ENCODE results near the gene ENO3. TPM values are rescaled to one million over a fixed set of nuclear protein-coding genes. Genes with fewer than 3 reads are reported as not detected.

ENO3 gene
- total and polyA plus RNA-seq, 2 experiments from 2014 or later: 12.1 to 19.6 TPM

GRCh38 chr17:4972322-4972721 lies 21.4 kb downstream of the ENO3 start (continued):
- TF ChIP-seq ZNF462 (CRISPR knock-in tag; IDR thresholded peaks at IDR 0.05) (no peak), CTCF (conservative IDR thresholded peaks at IDR 0.05; ENCODE audit: low read depth in 2 of 2) (no peak), ETS1 (IDR thresholded peaks at IDR 0.05) (no peak), ZNF114 (CRISPR knock-in tag; IDR thresholded peaks at IDR 0.05) (no peak), JUNB (IDR thresholded peaks at IDR 0.05; ENCODE audit: unreplicated experiment) (no peak)

GRCh38 chr17:4972752-4973151 lies 21.8 kb downstream of the ENO3 start:
- Histone ChIP-seq H3K9me2 (ENCODE audit: insufficient read depth) (no peaks in the 10 kb centered on the region), H4K20me1 (replicated peaks; ENCODE audit: insufficient read depth) (0 out of 2 replicates have a peak, but pooled peaks cover 9% of the 10 kb centered on the region), H3K27ac (ENCODE audit: low read depth) (no peak overlapping the region), H2AFZ (no peak overlapping the region), H3K79me2 (replicated peaks; ENCODE audit: insufficient read depth) (peaks cover 16% of the 10 kb centered on the region), H3K4me3 (no peak overlapping the region), H3K4me2 (peak overlapping the region; percentile 57; the same call in 1 of the 2 replicates), H3K4me1 (ENCODE audit: insufficient read depth) (peaks cover 17% of the 10 kb centered on the region), H3F3A (replicated peaks; ENCODE audit: low read depth) (peaks cover 10% of the 10 kb centered on the region; the same call in 1 of the 2 replicates), H3K27me3 (ENCODE audit: insufficient read depth) (peaks cover 48% of the 10 kb centered on the region), H3K36me3 (ENCODE audit: insufficient read depth) (no peaks in the 10 kb centered on the region)
- Mint-ChIP-seq H3K27me3 (ENCODE audit: insufficient read depth, low read depth, poor library complexity) (peaks cover 52% of the 10 kb centered on the region), H3K4me1 (peaks cover 29% of the 10 kb centered on the region), H3K9me3 (no peaks in the 10 kb centered on the region), H3K4me3 (peak overlapping the region; percentile 39; the same call in 1 of the 3 replicates), H3K36me3 (ENCODE audit: low read depth) (peaks cover 44% of the 10 kb centered on the region), H3K27ac (no peak overlapping the region)
- DNase-seq (ENCODE audit: low spot score) (peak; percentile 69), ATAC-seq (peak; percentile 8)
- TF ChIP-seq ZNF462 (CRISPR knock-in tag; IDR thresholded peaks at IDR 0.05) (no peak), JUNB (IDR thresholded peaks at IDR 0.05; ENCODE audit: unreplicated experiment) (no peak), NANOG (IDR thresholded peaks at IDR 0.05; ENCODE audit: borderline replicate concordance) (no peak), ZNF114 (CRISPR knock-in tag; IDR thresholded peaks at IDR 0.05) (no peak)
